Gastroesophageal sphincter (tissue), 3 donors: ENCODE data around the gene GALNT18.

Source experiments
- POLR2A ChIP-seq, 2 donors: fragments of 450-650 bp; IDR thresholded peaks; one replicate each; pipeline ENCODE4 v1.6.1; 2017; ENCODE audit warnings: antibody characterized with exemption in 2 of 2, mild to moderate bottlenecking in 2 of 2, moderate library complexity in 1 of 2
- TF ChIP-seq, protein P1 (sequence below), 4 experiments: fragments of 200-600 bp in 2 of 4; fragments of 450-650 bp in 2 of 4; sonication (generic) in 1 of 4; IDR thresholded peaks; one replicate each; pipeline ENCODE4 v1.5.1; 2017 to 2019; ENCODE audit warnings: antibody characterized with exemption in 4 of 4, mild to moderate bottlenecking in 2 of 4, moderate library complexity in 2 of 4

DNA sequence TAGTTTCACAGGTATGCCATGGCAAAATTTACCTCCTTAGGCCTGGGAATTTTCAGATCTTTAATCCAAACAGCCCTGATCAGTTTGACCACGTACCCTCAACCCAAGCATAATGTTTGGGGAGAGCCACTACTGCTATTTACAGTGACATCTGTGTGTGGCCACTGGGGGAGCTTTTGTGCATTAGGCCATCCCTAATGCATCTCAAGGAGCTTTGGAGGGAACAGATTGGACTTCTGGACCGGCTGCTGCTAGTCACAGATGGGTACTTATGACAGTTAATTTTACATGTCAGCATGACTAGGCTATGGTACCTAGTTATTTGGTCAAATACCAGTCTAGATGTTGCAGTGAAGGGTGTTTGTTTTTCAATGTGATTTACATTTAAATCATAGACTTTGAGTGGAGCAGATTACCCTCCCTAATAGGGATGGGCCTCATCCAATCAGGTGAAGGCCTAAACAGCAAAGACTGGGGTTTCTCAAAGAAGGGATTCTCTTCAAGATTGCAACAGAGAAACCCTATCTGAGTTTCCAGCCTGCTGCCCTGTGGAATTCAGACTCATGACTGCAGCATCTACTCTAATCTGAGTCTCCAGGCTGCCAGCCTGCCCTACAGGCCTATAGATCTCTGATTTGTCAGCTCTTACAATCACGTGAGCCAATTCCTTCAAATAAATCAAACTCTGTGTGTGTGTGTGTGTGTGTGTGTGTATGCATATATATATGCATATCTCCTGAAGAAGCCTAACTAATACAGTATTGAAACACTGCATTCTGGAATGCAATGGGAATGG lies 38.0 kb upstream of the GALNT18 start:
- no peak for TF ChIP-seq POLR2A (IDR thresholded peaks at IDR 0.05)
- TF ChIP-seq, protein P1, sequence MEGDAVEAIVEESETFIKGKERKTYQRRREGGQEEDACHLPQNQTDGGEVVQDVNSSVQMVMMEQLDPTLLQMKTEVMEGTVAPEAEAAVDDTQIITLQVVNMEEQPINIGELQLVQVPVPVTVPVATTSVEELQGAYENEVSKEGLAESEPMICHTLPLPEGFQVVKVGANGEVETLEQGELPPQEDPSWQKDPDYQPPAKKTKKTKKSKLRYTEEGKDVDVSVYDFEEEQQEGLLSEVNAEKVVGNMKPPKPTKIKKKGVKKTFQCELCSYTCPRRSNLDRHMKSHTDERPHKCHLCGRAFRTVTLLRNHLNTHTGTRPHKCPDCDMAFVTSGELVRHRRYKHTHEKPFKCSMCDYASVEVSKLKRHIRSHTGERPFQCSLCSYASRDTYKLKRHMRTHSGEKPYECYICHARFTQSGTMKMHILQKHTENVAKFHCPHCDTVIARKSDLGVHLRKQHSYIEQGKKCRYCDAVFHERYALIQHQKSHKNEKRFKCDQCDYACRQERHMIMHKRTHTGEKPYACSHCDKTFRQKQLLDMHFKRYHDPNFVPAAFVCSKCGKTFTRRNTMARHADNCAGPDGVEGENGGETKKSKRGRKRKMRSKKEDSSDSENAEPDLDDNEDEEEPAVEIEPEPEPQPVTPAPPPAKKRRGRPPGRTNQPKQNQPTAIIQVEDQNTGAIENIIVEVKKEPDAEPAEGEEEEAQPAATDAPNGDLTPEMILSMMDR (IDR thresholded peaks at IDR 0.05) = no peak
